H1 (cell line): ENCODE measurements around the gene ANKRD26. TPM values are rescaled to one million over a fixed set of nuclear protein-coding genes. Genes with fewer than 3 reads are reported as not detected.

Source experiments
- CTCF ChIA-PET: fragments of 300-600 bp; sonication (Branson Sonifier 250); formaldehyde crosslinking; loops from one replicate; lab custom pipeline; 2021; ENCODE audit not compliant: partially characterized antibody; lab: Charles Lee
- POLR2A ChIA-PET: fragments of 300-600 bp; sonication (Branson Sonifier 250); formaldehyde crosslinking; loops from one replicate; lab custom pipeline; 2021; ENCODE audit warnings: inconsistent platforms; ENCODE audit not compliant: partially characterized antibody; lab: Charles Lee
- DNase-seq, 2 experiments: peaks; one replicate each; pipeline versions ENCODE4 v3.0.0 to v3.0.0-alpha.2; 2010 to 2022; ENCODE audit warnings: low spot score in 2 of 2, low read depth in 1 of 2, mixed read lengths in 1 of 2
- FAIRE-seq: peaks from 2 replicates; lab custom pipeline; 2011; peaks lifted over from hg19 to GRCh38; lab: Jason Lieb, UNC
- H2AFZ ChIP-seq: 2 replicates; pipeline ENCODE4 v1.8.1; 2012; ENCODE audit warnings: low read length, inconsistent platforms
- H2AK5ac ChIP-seq: 2 replicates; pipeline ENCODE4 v1.6.1; 2013; ENCODE audit warnings: low read depth, low read length
- H2BK120ac ChIP-seq: replicated peaks from 2 replicates; pipeline ENCODE3; 2013; ENCODE audit warnings: low read depth, low read length, inconsistent platforms
- H2BK12ac ChIP-seq: 2 replicates; pipeline ENCODE4 v1.6.1; 2013; ENCODE audit warnings: low read depth, low read length
- H2BK15ac ChIP-seq: 2 replicates; pipeline ENCODE4 v1.6.1; 2013; ENCODE audit warnings: low read length
- H2BK20ac ChIP-seq: 2 replicates; pipeline ENCODE4 v1.6.1; 2013; ENCODE audit warnings: low read length
- H2BK5ac ChIP-seq: 2 replicates; pipeline ENCODE4 v1.6.1; 2013; ENCODE audit warnings: low read depth, low read length
- H3K14ac ChIP-seq: 2 replicates; pipeline ENCODE4 v1.6.1; 2013; ENCODE audit warnings: inconsistent platforms; ENCODE audit not compliant: insufficient read length
- H3K18ac ChIP-seq: 2 replicates; pipeline ENCODE4 v1.6.1; 2013; ENCODE audit warnings: low read length; ENCODE audit errors: extremely low read depth
- H3K23ac ChIP-seq: 2 replicates; pipeline ENCODE4 v1.6.1; 2013; ENCODE audit warnings: inconsistent platforms; ENCODE audit not compliant: insufficient read length
- H3K23me2 ChIP-seq: 2 replicates; pipeline ENCODE4 v1.6.1; 2013; ENCODE audit warnings: low read depth, low read length
- H3K27ac ChIP-seq: 2 replicates; pipeline ENCODE4 v1.6.1; 2011; ENCODE audit warnings: low read depth, low read length, inconsistent platforms
- H3K27me3 ChIP-seq, 4 experiments: replicated peaks in 1 of 4; 1 replicate in 1 of 4; 2 replicates in 3 of 4; pipeline versions ENCODE4 v1.6.1 to v1.8.1; 2011 to 2013; ENCODE audit warnings: low read length in 3 of 4, mild to moderate bottlenecking in 3 of 4, inconsistent platforms in 2 of 4, mixed read lengths in 2 of 4, moderate library complexity in 1 of 4; ENCODE audit not compliant: control insufficient read depth in 3 of 4, insufficient read depth in 3 of 4; ENCODE audit errors: extremely low read depth in 1 of 4
- H3K36me3 ChIP-seq, 4 experiments: 2 replicates each; pipeline versions ENCODE4 v1.6.1 to v1.8.1; 2011 to 2013; ENCODE audit warnings: mild to moderate bottlenecking in 4 of 4, low read length in 3 of 4, moderate library complexity in 2 of 4, control low read depth in 1 of 4, inconsistent platforms in 1 of 4; ENCODE audit not compliant: insufficient read depth in 4 of 4, control insufficient read depth in 2 of 4
- H3K4ac ChIP-seq: replicated peaks from 2 replicates; pipeline ENCODE3; 2013; ENCODE audit warnings: low read length, low read depth, mixed read lengths, inconsistent platforms; ENCODE audit not compliant: insufficient read length
- H3K4me1 ChIP-seq, 4 experiments: replicated peaks in 1 of 4; 1 replicate in 1 of 4; 2 replicates in 3 of 4; pipeline versions ENCODE4 v1.6.1 to v1.8.1; 2011 to 2013; ENCODE audit warnings: low read length in 3 of 4, inconsistent platforms in 2 of 4, mixed read lengths in 1 of 4; ENCODE audit not compliant: insufficient read depth in 4 of 4, control insufficient read depth in 3 of 4
- H3K4me2 ChIP-seq, 2 experiments: 2 replicates each; pipeline versions ENCODE4 v1.6.1 to v1.8.1; 2011 to 2013; ENCODE audit warnings: low read depth in 2 of 2, low read length in 2 of 2, control low read depth in 1 of 2, inconsistent platforms in 1 of 2, mild to moderate bottlenecking in 1 of 2; ENCODE audit not compliant: insufficient read depth in 1 of 2
- H3K4me3 ChIP-seq, 4 experiments: fragments of 200-600, 300-600 bp in 1 of 4; sonication (generic), shearing (Covaris generic), sonication (Bioruptor Twin) in 1 of 4; 2 replicates each; pipeline versions ENCODE4 v1.5.1 to v1.8.1; 2011 to 2016; ENCODE audit warnings: low read length in 4 of 4, low read depth in 3 of 4, control low read depth in 2 of 4, inconsistent platforms in 2 of 4, mild to moderate bottlenecking in 2 of 4, mixed read lengths in 1 of 4, moderate library complexity in 1 of 4; ENCODE audit not compliant: insufficient read depth in 2 of 4; ENCODE audit errors: extremely low read depth in 1 of 4
- H3K56ac ChIP-seq: replicated peaks from 2 replicates; pipeline ENCODE3; 2013; ENCODE audit warnings: low read depth, mild to moderate bottlenecking, mixed read lengths, low read length, inconsistent platforms; ENCODE audit not compliant: insufficient read length
- H3K79me1 ChIP-seq: 2 replicates; pipeline ENCODE4 v1.6.1; 2013; ENCODE audit warnings: low read depth, low read length, control low read depth
- H3K79me2 ChIP-seq, 2 experiments: 2 replicates each; pipeline versions ENCODE4 v1.6.1 to v1.8.1; 2012 to 2013; ENCODE audit warnings: low read length in 2 of 2, mild to moderate bottlenecking in 2 of 2, inconsistent platforms in 1 of 2; ENCODE audit not compliant: insufficient read depth in 2 of 2, control insufficient read depth in 1 of 2
- H3K9ac ChIP-seq, 4 experiments: replicated peaks in 1 of 4; 1 replicate in 1 of 4; 2 replicates in 3 of 4; pipeline versions ENCODE4 v1.6.1 to v1.8.1; 2011 to 2013; ENCODE audit warnings: low read depth in 3 of 4, low read length in 3 of 4, control low read depth in 2 of 4, mild to moderate bottlenecking in 2 of 4, moderate library complexity in 2 of 4, inconsistent platforms in 1 of 4; ENCODE audit errors: extremely low read depth in 1 of 4
- H3K9me3 ChIP-seq, 2 experiments: 2 replicates each; pipeline versions ENCODE4 v1.6.1 to v1.8.1; 2012 to 2013; ENCODE audit warnings: mild to moderate bottlenecking in 2 of 2, moderate library complexity in 2 of 2, control low read depth in 1 of 2, inconsistent platforms in 1 of 2, low read depth in 1 of 2, low read length in 1 of 2, mixed read lengths in 1 of 2; ENCODE audit not compliant: insufficient read depth in 2 of 2
- H4K20me1 ChIP-seq, 2 experiments: replicated peaks in 1 of 2; 2 replicates each; pipeline versions ENCODE3 to v1.8.1; 2011 to 2013; ENCODE audit warnings: inconsistent platforms in 2 of 2, low read length in 2 of 2, mild to moderate bottlenecking in 1 of 2; ENCODE audit not compliant: insufficient read depth in 2 of 2, control insufficient read depth in 1 of 2
- H4K5ac ChIP-seq: 2 replicates; pipeline ENCODE4 v1.6.1; 2013; ENCODE audit warnings: low read length, low read depth, mixed read lengths, inconsistent platforms; ENCODE audit not compliant: insufficient read length
- H4K8ac ChIP-seq: 2 replicates; pipeline ENCODE4 v1.8.0; 2013; ENCODE audit warnings: mild to moderate bottlenecking, moderate library complexity, low read length, inconsistent platforms; ENCODE audit not compliant: insufficient read depth; ENCODE audit errors: extremely low read depth
- H4K91ac ChIP-seq: replicated peaks from 2 replicates; pipeline ENCODE3; 2013; ENCODE audit warnings: low read length, mixed read lengths, inconsistent platforms; ENCODE audit not compliant: insufficient read length
- BACH1 ChIP-seq: IDR thresholded peaks from 2 replicates; pipeline ENCODE4 v1.6.1; 2012; ENCODE audit warnings: low read length, improper control_type of control experiment
- BRCA1 ChIP-seq: IDR thresholded peaks from 2 replicates; pipeline ENCODE4 v1.6.1; 2012; ENCODE audit warnings: low read depth, low read length, improper control_type of control experiment
- CEBPB ChIP-seq: IDR thresholded peaks from 2 replicates; pipeline ENCODE4 v1.6.1; 2012; ENCODE audit warnings: low read depth, low read length
- CHD1 ChIP-seq: IDR thresholded peaks from 2 replicates; pipeline ENCODE4 v1.6.1; 2012; ENCODE audit warnings: low read depth, low read length, improper control_type of control experiment
- CREB1 ChIP-seq: IDR thresholded peaks from 2 replicates; pipeline ENCODE4 v1.6.1; 2012; ENCODE audit warnings: inconsistent platforms
- EP300 ChIP-seq, 2 experiments: IDR thresholded peaks; 1 replicate in 1 of 2; 2 replicates in 1 of 2; pipeline ENCODE4 v1.6.1; 2011 to 2012; ENCODE audit warnings: low read depth in 2 of 2, low read length in 2 of 2, mild to moderate bottlenecking in 2 of 2, borderline replicate concordance in 1 of 2, inconsistent platforms in 1 of 2, moderate library complexity in 1 of 2
- GABPA ChIP-seq: IDR thresholded peaks from 2 replicates; pipeline ENCODE4 v1.6.1; 2011; ENCODE audit warnings: mild to moderate bottlenecking, low read length, moderate library complexity, borderline replicate concordance; ENCODE audit not compliant: insufficient read depth
- KDM4A ChIP-seq: IDR thresholded peaks from one replicate; pipeline ENCODE4 v1.7.1; 2012; ENCODE audit warnings: low read depth, mild to moderate bottlenecking, moderate library complexity, low read length, inconsistent platforms; ENCODE audit not compliant: severe bottlenecking
- NANOG ChIP-seq: IDR thresholded peaks from 2 replicates; pipeline ENCODE4 v1.6.1; 2011; ENCODE audit warnings: low read length, low read depth, mild to moderate bottlenecking, inconsistent platforms; ENCODE audit not compliant: insufficient read depth, poor library complexity, severe bottlenecking
- RBBP5 ChIP-seq: IDR thresholded peaks from 2 replicates; pipeline ENCODE4 v1.7.1; 2012; ENCODE audit warnings: low read depth, mild to moderate bottlenecking, inconsistent platforms, low read length, moderate library complexity, borderline replicate concordance
- RNF2 ChIP-seq: fragments of 200-900, 300-1000 bp; sonication (generic); IDR thresholded peaks from 2 replicates; pipeline ENCODE4 v1.7.1; 2016; ENCODE audit warnings: borderline replicate concordance, low read depth, mild to moderate bottlenecking, antibody characterized with exemption, low read length; ENCODE audit not compliant: poor library complexity, severe bottlenecking; ENCODE audit errors: missing control alignments
- SIRT6 ChIP-seq: IDR thresholded peaks from one replicate; pipeline ENCODE4 v1.7.1; 2012; ENCODE audit warnings: low read length, inconsistent platforms
- SRF ChIP-seq: IDR thresholded peaks from 2 replicates; pipeline ENCODE4 v1.6.1; 2011; ENCODE audit warnings: mild to moderate bottlenecking, low read depth, low read length, moderate library complexity
- WGBS, 2 experiments: shearing (Covaris generic) in 1 of 2; methylation state at CpG; one replicate each; pipeline versions ENCODE4 v1.1.6 to v1.1.7; 2013 to 2015; ENCODE audit warnings: low lambda C conversion rate in 2 of 2, mixed read lengths in 2 of 2, inconsistent platforms in 1 of 2, low coverage in 1 of 2, missing lambda C conversion rate in 1 of 2; ENCODE audit not compliant: insufficient replicate concordance in 2 of 2, insufficient coverage in 1 of 2, insufficient read length in 1 of 2; ENCODE audit errors: extremely low coverage in 1 of 2, missing lambda C conversion rate in 1 of 2; 5-methylcytosine and 5-hydroxymethylcytosine counted together
- polyA plus RNA-seq, 7 experiments: library from polyadenylated mRNA; depleted of rRNA in 3 of 7; stranded (reverse) in 5 of 7; unstranded in 2 of 7; fragments of >200 nt in 5 of 7; fragments of 200-250 nt in 2 of 7; gene quantifications; 1 replicate in 5 of 7; 2 replicates in 1 of 7; 4 replicates in 1 of 7; pipeline versions ENCODE4 v1.2.1 to v1.2.3, GENCODE V29; 2011 to 2013; ENCODE audit warnings: missing spikeins in 2 of 7, mixed read lengths in 2 of 7
- total RNA-seq: library from RNA; stranded (reverse); fragmentation: NEBNext Ultra II Directional; extraction: Animal tissue kit (Norgen Biotek cat#: 25700); gene quantifications from 2 replicates; pipeline ENCODE4 v1.2.1, GENCODE V29; 2021

The ANKRD26 gene
- total and polyA plus RNA-seq, 2 of the 8 experiments (the other 6 are each of a cell fraction or from before 2014, with no cell fraction given) = 1.3 to 8.8 TPM

DNA sequence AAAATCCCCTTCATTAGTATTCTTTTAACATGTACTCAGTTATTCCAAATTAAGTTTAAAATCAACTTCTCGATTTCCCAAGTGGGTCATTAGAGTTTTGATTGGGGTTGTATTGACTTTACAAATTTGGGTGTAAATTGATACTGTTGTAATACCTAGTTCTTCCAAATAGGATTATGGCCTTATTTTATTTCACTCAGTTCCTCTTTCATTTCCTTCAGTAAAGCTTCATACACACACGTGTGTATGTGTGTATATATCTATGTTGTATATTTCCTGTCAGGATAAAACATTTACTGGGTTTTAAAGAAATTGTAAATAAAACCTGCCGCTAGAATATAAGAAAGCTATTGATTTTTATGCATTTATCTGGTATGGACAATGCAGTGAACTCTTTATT, 38.0 kb upstream of the ANKRD26 start:
- H3K27me3 ChIP-seq = no peaks in the 10 kb centered on the region
- H2BK5ac ChIP-seq = no peak overlapping the region
- no peak overlapping the region for H3K18ac ChIP-seq
- H3K4me2 ChIP-seq = no peak overlapping the region
- H2BK120ac ChIP-seq = no peak overlapping the region
- H3K56ac ChIP-seq = no peak overlapping the region
- H2AK5ac ChIP-seq = no peak overlapping the region
- ChIA-PET POLR2A (interaction anchor here (1.3 to 9.0 kb wide), 3 partner anchors 9 to 26 kb away, joined by 4 to 48 read pairs (median 4); partner anchors contain the start of genes MASTL and YME1L1), CTCF (no interaction called here)
- H3K4me3 ChIP-seq = no peak overlapping the region
- no peaks in the 10 kb centered on the region; a peak in 1 of 4 replicates for H3K79me2 ChIP-seq
- H3K23me2 ChIP-seq = no peaks in the 10 kb centered on the region; the same call in 1 of the 2 replicates
- no peak for FAIRE-seq
- H4K20me1 ChIP-seq = peaks cover 0 to 2% of the 10 kb centered on the region in 2 experiments
- H4K91ac ChIP-seq = no peak overlapping the region
- H2AFZ ChIP-seq = no peak overlapping the region
- no peak overlapping the region for H3K4ac ChIP-seq
- no peaks in the 10 kb centered on the region; the same call in 1 of the 2 replicates for H3K79me1 ChIP-seq
- no peak for DNase-seq
- H2BK20ac ChIP-seq = no peak overlapping the region
- H3K14ac ChIP-seq = no peak overlapping the region
- no peak overlapping the region for H2BK12ac ChIP-seq
- H3K27ac ChIP-seq = no peak overlapping the region
- H4K5ac ChIP-seq = no peak overlapping the region
- peaks cover 11 to 85% (median 37%) of the 10 kb centered on the region in 4 experiments for H3K36me3 ChIP-seq
- no peak overlapping the region for H4K8ac ChIP-seq
- no peak overlapping the region for H3K9ac ChIP-seq
- no peak overlapping the region for H2BK15ac ChIP-seq
- H3K4me1 ChIP-seq = no peaks in the 10 kb centered on the region
- H3K23ac ChIP-seq = no peak overlapping the region
- no peaks in the 10 kb centered on the region for H3K9me3 ChIP-seq
- WGBS, 2 experiments = 95% methylated on average over 3 of the region's 3 CpGs; no CpG with 5 or more reads in 1 of the 2 experiments
- TF ChIP-seq KDM4A (no peak), NANOG (no peak), EP300 (IDR thresholded peaks at IDR 0.05; ENCODE audit: borderline replicate concordance in 1 of 2, low read depth in 2 of 2, low read length in 2 of 2) (no peak), RNF2 (no peak), GABPA (no peak), CEBPB (no peak), RBBP5 (no peak), SIRT6 (no peak), BRCA1 (no peak), CREB1 (no peak), CHD1 (no peak), BACH1 (no peak), SRF (no peak)
